ENCODE data around the gene ARFRP1.
"Not testable (repeated sequence)": the region's sequence is repeated elsewhere in the genome, so short reads cannot be mapped to it uniquely, and the experiment has no call there.

ARFRP1 gene

DNA sequence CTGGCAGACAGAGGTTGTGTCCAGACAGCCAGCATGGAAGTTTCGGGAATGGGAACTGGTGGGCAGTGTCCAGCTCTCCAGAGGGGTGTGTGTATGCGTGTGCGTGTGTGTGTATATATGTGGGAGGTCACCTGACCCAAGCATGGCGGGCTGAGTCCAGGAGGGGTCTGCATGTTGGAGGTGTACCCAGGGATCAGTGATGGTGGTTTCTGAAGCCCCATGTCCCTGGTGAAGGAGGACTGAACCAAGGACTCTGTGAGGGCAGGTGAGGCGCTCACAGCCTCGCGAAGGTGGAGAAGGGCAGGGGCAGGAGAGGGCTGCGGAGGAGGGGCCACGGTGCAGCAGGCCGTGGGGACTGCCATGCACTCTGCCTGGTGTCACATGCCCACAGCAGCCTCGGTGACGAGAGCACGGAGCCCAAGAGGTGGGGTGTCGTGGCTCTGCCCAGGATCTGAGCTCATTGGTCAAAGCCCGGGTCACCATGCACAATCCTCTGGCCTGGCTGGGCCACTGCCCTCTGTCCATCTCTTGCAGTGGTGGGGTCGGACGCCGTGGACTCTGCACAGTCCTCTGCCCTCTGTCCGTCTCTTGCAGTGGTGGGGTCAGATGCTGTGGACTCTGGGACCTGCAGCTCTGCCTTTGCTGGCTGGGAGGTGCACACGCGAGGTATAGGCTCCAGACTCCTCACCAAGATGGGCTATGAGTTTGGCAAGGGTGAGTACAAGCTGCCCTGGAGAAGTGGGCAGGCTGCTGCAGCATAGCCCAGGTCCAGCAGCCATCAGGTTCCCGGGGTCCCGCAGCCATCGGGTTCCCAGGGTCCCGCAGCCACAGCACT, 26.6 kb upstream of the ARFRP1 start:
- ChIA-PET CTCF (no interaction called here), POLR2A (no interaction called here)

DNA sequence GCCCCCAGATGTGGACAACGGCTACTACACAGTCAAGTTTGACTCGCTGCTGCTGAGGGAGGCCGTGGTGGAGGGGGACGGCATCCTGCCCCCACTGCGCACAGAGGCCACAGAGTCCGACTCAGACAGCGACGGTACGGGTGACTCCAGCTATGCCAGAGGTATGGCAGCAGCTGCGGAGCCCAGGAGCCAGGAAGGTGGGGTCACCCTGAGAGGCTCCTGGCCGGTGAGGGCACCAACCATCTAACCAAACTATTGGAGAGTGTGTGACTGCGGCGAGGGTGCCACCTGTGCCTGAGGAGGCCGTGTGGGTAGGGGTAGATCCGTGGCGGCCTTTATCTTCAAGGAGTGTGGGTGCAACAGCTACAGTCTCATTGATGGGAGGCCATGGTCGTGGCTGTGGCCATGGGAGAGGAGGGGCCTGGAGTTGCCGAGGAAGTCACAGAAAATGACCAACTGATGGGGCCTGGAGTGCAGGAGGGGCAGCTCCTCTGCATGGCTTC, 25.9 kb upstream of the ARFRP1 start:
- ChIA-PET POLR2A (no interaction called here), CTCF (no interaction called here)
- no peak for DNase-seq (ENCODE audit: low read depth, low spot score)
- H3K4me3 ChIP-seq (ENCODE audit: low read depth, low read length) = no peak overlapping the region
- TF ChIP-seq, protein P1, sequence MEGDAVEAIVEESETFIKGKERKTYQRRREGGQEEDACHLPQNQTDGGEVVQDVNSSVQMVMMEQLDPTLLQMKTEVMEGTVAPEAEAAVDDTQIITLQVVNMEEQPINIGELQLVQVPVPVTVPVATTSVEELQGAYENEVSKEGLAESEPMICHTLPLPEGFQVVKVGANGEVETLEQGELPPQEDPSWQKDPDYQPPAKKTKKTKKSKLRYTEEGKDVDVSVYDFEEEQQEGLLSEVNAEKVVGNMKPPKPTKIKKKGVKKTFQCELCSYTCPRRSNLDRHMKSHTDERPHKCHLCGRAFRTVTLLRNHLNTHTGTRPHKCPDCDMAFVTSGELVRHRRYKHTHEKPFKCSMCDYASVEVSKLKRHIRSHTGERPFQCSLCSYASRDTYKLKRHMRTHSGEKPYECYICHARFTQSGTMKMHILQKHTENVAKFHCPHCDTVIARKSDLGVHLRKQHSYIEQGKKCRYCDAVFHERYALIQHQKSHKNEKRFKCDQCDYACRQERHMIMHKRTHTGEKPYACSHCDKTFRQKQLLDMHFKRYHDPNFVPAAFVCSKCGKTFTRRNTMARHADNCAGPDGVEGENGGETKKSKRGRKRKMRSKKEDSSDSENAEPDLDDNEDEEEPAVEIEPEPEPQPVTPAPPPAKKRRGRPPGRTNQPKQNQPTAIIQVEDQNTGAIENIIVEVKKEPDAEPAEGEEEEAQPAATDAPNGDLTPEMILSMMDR (IDR thresholded peaks at IDR 0.05; ENCODE audit: insufficient read depth, low read length, missing control alignments) = no peak

More for the DNA sequence above, 26.6 kb upstream of the ARFRP1 start:
- TF ChIP-seq, protein P1 (IDR thresholded peaks at IDR 0.05; ENCODE audit: insufficient read depth, low read length, missing control alignments) = no peak
- DNase-seq (ENCODE audit: low read depth, low spot score) = no peak
- no peak overlapping the region for H3K4me3 ChIP-seq (ENCODE audit: low read depth, low read length)

GRCh38 chr20:63733117-63733516, 25.3 kb upstream of the ARFRP1 start:
- DNase-seq (ENCODE audit: low read depth, low spot score) = no peak
- TF ChIP-seq, protein P1 (IDR thresholded peaks at IDR 0.05; ENCODE audit: insufficient read depth, low read length, missing control alignments) = no peak
- H3K4me3 ChIP-seq (ENCODE audit: low read depth, low read length) = no peak overlapping the region
- POLR2A ChIA-PET = no interaction called here
- CTCF ChIA-PET = no interaction called here

GRCh38 chr20:63732118-63733095, 24.6 kb upstream of the ARFRP1 start:
- POLR2A ChIA-PET = no interaction called here
- no peak overlapping the region for H3K4me3 ChIP-seq (ENCODE audit: low read depth, low read length)
- TF ChIP-seq, protein P1 (IDR thresholded peaks at IDR 0.05; ENCODE audit: insufficient read depth, low read length, missing control alignments) = no peak
- CTCF ChIA-PET = no interaction called here
- DNase-seq (ENCODE audit: low read depth, low spot score) = no peak

DNA sequence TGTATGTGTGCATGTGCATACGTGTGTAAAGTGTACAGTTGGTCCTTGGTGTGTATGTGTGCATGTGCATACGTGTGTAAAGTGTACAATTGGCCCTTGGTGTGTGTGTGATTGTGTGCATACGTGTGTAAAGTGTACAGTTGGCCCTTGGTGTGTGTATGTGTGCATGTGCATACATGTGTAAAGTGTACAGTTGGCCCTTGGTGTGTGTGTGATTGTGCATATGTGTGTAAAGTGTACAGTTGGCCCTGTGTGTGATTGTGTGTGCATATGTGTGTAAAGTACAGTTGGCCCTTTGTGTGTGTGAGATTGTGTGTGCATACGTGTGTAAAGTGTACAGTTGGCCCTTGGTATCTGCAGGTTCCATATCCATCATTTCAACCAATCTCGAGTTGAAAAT, 23.6 kb upstream of the ARFRP1 start:
- POLR2A ChIA-PET = no interaction called here
- H3K4me3 ChIP-seq (ENCODE audit: low read depth, low read length) = no peak overlapping the region
- TF ChIP-seq, protein P1 (IDR thresholded peaks at IDR 0.05; ENCODE audit: insufficient read depth, low read length, missing control alignments) = no peak
- no peak for DNase-seq (ENCODE audit: low read depth, low spot score)
- CTCF ChIA-PET = no interaction called here

- DNase-seq (ENCODE audit: low read depth, low spot score); CTCF ChIA-PET; POLR2A ChIA-PET; H3K4me3 ChIP-seq (ENCODE audit: low read depth, low read length): not testable (repeated sequence)
These were observed 22.5 kb upstream of the ARFRP1 start for GRCh38 chr20:63730189-63730733.

DNA sequence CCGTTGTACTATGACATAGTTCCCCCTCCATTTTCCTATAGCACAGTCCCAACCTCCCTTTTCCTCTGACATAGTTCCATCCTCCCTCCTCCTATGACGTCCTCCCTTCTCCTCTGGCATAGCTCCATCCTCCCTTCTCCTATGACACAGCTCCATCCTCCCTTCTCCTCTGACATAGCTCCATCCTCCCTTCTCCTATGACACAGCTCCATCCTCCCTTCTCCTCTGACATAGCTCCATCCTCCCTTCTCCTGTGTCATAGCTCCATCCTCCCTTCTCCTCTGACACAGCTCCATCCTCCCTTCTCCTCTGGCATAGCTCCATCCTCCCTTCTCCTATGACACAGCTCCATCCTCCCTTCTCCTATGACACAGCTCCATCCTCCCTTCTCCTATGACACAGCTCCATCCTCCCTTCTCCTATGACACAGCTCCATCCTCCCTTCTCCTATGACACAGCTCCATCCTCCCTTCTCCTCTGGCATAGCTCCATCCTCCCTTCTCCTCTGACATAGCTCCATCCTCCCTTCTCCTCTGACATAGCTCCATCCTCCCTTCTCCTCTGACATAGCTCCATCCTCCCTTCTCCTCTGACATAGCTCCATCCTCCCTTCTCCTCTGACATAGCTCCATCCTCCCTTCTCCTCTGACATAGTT, 15.3 kb upstream of the ARFRP1 start:
- H3K4me3 ChIP-seq (ENCODE audit: low read depth, low read length); DNase-seq (ENCODE audit: low read depth, low spot score): not testable (repeated sequence)
- POLR2A ChIA-PET = interaction anchor here (0.6 kb wide), 1 partner anchor 15 kb away, joined by 3 read pairs; the partner anchor contains the start of genes ARFRP1 and ZGPAT
- CTCF ChIA-PET = interaction anchor here (1.2 kb wide), 1 partner anchor 52 kb away, joined by 4 read pairs; no protein-coding TSS in a partner anchor

Data from AG04449 (cell line).